A673 (cell line): Measurements from ENCODE around the gene ANO3.
"Not testable (repeated sequence)": the region's sequence is repeated elsewhere in the genome, so short reads cannot be mapped to it uniquely, and the experiment has no call there.

Experiments
- EZH2 ChIP-seq: fragments of 200-600 bp; sonication (generic); IDR thresholded peaks from 2 replicates; pipeline ENCODE4 v1.6.1; 2017; ENCODE audit warnings: borderline replicate concordance, low read depth, mild to moderate bottlenecking, mixed read lengths, antibody characterized with exemption, low read length; ENCODE audit not compliant: poor library complexity, severe bottlenecking
- TF ChIP-seq, protein P1 (sequence below): fragments of 300-800, 200-600 bp; sonication (generic); conservative IDR thresholded peaks from 2 replicates; pipeline ENCODE4 v1.5.1; 2017; ENCODE audit warnings: low read depth, mild to moderate bottlenecking, antibody characterized with exemption, low read length, moderate library complexity, mixed read lengths

- TF ChIP-seq, protein P1, sequence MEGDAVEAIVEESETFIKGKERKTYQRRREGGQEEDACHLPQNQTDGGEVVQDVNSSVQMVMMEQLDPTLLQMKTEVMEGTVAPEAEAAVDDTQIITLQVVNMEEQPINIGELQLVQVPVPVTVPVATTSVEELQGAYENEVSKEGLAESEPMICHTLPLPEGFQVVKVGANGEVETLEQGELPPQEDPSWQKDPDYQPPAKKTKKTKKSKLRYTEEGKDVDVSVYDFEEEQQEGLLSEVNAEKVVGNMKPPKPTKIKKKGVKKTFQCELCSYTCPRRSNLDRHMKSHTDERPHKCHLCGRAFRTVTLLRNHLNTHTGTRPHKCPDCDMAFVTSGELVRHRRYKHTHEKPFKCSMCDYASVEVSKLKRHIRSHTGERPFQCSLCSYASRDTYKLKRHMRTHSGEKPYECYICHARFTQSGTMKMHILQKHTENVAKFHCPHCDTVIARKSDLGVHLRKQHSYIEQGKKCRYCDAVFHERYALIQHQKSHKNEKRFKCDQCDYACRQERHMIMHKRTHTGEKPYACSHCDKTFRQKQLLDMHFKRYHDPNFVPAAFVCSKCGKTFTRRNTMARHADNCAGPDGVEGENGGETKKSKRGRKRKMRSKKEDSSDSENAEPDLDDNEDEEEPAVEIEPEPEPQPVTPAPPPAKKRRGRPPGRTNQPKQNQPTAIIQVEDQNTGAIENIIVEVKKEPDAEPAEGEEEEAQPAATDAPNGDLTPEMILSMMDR, result not testable (repeated sequence)
- TF ChIP-seq EZH2, result not testable (repeated sequence)
These were observed 265.2 kb downstream of the ANO3 start for GRCh38 chr11:26597049-26597689.
